ENCODE results near the gene ENDOD1. TPM values are rescaled to one million over a fixed set of nuclear protein-coding genes. Genes with fewer than 3 reads are reported as not detected.
"Not testable (repeated sequence)": the region's sequence is repeated elsewhere in the genome, so short reads cannot be mapped to it uniquely, and the experiment has no call there.

ENDOD1 gene
- 21.7 and 64.8 TPM in 2 replicates for total RNA-seq
- 8.1 TPM for polyA plus RNA-seq (2012)

- DNase-seq (ENCODE audit: low read depth): peak; percentile 84
Observed at GRCh38 chr11:95089620-95090542, at the start of gene ENDOD1. ENDOD1 (plus strand) TSS chr11:95089846; CDS start chr11:95089928, 82 bp downstream.

GRCh38 chr11:95042239-95042638 lies 47.4 kb upstream of the ENDOD1 start:
- DNase-seq (ENCODE audit: low read depth): no peak

GRCh38 chr11:95042906-95043305 lies 46.7 kb upstream of the ENDOD1 start:
- no peak for DNase-seq (ENCODE audit: low read depth)

GRCh38 chr11:95044010-95044409 lies 45.6 kb upstream of the ENDOD1 start:
- no peak for DNase-seq (ENCODE audit: low read depth)

GRCh38 chr11:95045812-95046211 lies 43.8 kb upstream of the ENDOD1 start:
- DNase-seq (ENCODE audit: low read depth): no peak

- not testable (repeated sequence) for DNase-seq (ENCODE audit: low read depth)
Observed at GRCh38 chr11:95049122-95049521, 40.5 kb upstream of the ENDOD1 start, which contains the start of gene KDM4F. KDM4F (plus strand) TSS chr11:95049422.

- DNase-seq (ENCODE audit: low read depth): no peak
Observed at GRCh38 chr11:95050595-95051202, 38.9 kb upstream of the ENDOD1 start.

GRCh38 chr11:95054356-95054755 lies 35.3 kb upstream of the ENDOD1 start:
- no peak for DNase-seq (ENCODE audit: low read depth)

GRCh38 chr11:95055283-95055897 lies 34.3 kb upstream of the ENDOD1 start:
- DNase-seq (ENCODE audit: low read depth): no peak

- DNase-seq (ENCODE audit: low read depth): no peak
Observed at GRCh38 chr11:95057959-95058358, 31.7 kb upstream of the ENDOD1 start.

GRCh38 chr11:95058621-95059020 lies 31.0 kb upstream of the ENDOD1 start:
- peak; percentile 12 for DNase-seq (ENCODE audit: low read depth)

GRCh38 chr11:95059046-95059445 lies 30.6 kb upstream of the ENDOD1 start:
- no peak for DNase-seq (ENCODE audit: low read depth)

GRCh38 chr11:95065336-95065735 lies 24.3 kb upstream of the ENDOD1 start:
- no peak for DNase-seq (ENCODE audit: low read depth)

GRCh38 chr11:95066716-95067038 lies 23.0 kb upstream of the ENDOD1 start, which contains the start of gene SRSF8:
SRSF8 (plus strand) TSS chr11:95066919; CDS start chr11:95067227, 308 bp downstream.
- no peak for DNase-seq (ENCODE audit: low read depth)

GRCh38 chr11:95067039-95067840 lies 22.4 kb upstream of the ENDOD1 start:
- peak; percentile 86 for DNase-seq (ENCODE audit: low read depth)

- DNase-seq (ENCODE audit: low read depth): peak; percentile 66
Observed at GRCh38 chr11:95067841-95068219, 21.8 kb upstream of the ENDOD1 start.

- peak; percentile 95 for DNase-seq (ENCODE audit: low read depth)
Observed at GRCh38 chr11:95068549-95068948, 21.1 kb upstream of the ENDOD1 start.

- DNase-seq (ENCODE audit: low read depth): no peak
Observed at GRCh38 chr11:95070471-95070870, 19.2 kb upstream of the ENDOD1 start.

GRCh38 chr11:95072948-95073347 lies 16.7 kb upstream of the ENDOD1 start:
- no peak for DNase-seq (ENCODE audit: low read depth)

- DNase-seq (ENCODE audit: low read depth): peak; percentile 85
Observed at GRCh38 chr11:95074792-95075563, 14.7 kb upstream of the ENDOD1 start.
